Suppressor macrophage (primary cell): ENCODE data around the gene RPL27.
A peak's percentile ranks its signal among the peaks of the same experiment; 100 is the strongest.
"Not testable (repeated sequence)": the region's sequence is repeated elsewhere in the genome, so short reads cannot be mapped to it uniquely, and the experiment has no call there.

Source experiments
- DNase-seq, 4 experiments: peaks; one replicate each; pipeline ENCODE4 v3.0.0-alpha.2; 2020 to 2022

RPL27 gene

GRCh38 chr17:42993913-42994312, 4.3 kb upstream of the RPL27 start:
- not testable (repeated sequence) for DNase-seq

- DNase-seq: no peak
Observed at GRCh38 chr17:42997390-42997983, 732 bp upstream of the RPL27 start.

- no peak for DNase-seq
Observed at GRCh38 chr17:42999003-42999525, 845 bp downstream of the RPL27 start.

GRCh38 chr17:43000894-43001293, 2.7 kb downstream of the RPL27 start:
- DNase-seq: not testable (repeated sequence)

GRCh38 chr17:43003542-43004172, 5.4 kb downstream of the RPL27 start:
- no peak for DNase-seq

GRCh38 chr17:43006639-43007551, 8.7 kb downstream of the RPL27 start, which contains the start of gene IFI35:
Gene IFI35 (plus strand): TSS chr17:43006784. CDS start chr17:43006948, 164 bp downstream.
- peak; percentile 80 to 92 (median 90) for DNase-seq

- peak in 1 of 4 experiments; percentile 1 for DNase-seq
Observed at GRCh38 chr17:43010667-43011308, 12.6 kb downstream of the RPL27 start.

GRCh38 chr17:43011728-43012472, 13.7 kb downstream of the RPL27 start:
- no peak for DNase-seq

- no peak for DNase-seq
Observed at GRCh38 chr17:43013296-43013695, 15.1 kb downstream of the RPL27 start.

GRCh38 chr17:43014020-43014648, 15.9 kb downstream of the RPL27 start:
- peak in 3 of 4 experiments; percentile 54 to 59 (median 58) for DNase-seq

GRCh38 chr17:43014649-43015542, 16.7 kb downstream of the RPL27 start:
- DNase-seq: no peak

GRCh38 chr17:43015579-43015978, 17.4 kb downstream of the RPL27 start:
- DNase-seq: no peak

GRCh38 chr17:43016216-43016615, 18.0 kb downstream of the RPL27 start:
- DNase-seq: no peak

GRCh38 chr17:43018008-43018853, 20.0 kb downstream of the RPL27 start:
- peak; percentile 35 to 65 (median 57) for DNase-seq

- DNase-seq: peak in 2 of 4 experiments; percentile 31 to 34
Observed at GRCh38 chr17:43018932-43019331, 20.7 kb downstream of the RPL27 start.

- no peak for DNase-seq
Observed at GRCh38 chr17:43019418-43019817, 21.2 kb downstream of the RPL27 start.

- DNase-seq: peak in 3 of 4 experiments; percentile 43 to 55 (median 51)
Observed at GRCh38 chr17:43020030-43020621, 21.9 kb downstream of the RPL27 start.
